Head of caudate nucleus (tissue), 42 donors: ENCODE data around the gene MEGF6.

Experiments
- DNase-seq, 42 donors: peaks; one replicate each; pipeline versions ENCODE4 v3.0.0 to v3.0.0-alpha.2; 2020 to 2021; ENCODE audit warnings: mixed read lengths in 7 of 42
- intact Hi-C: fragments of 100-400 bp; cut with DNase I; formaldehyde crosslinking; loops from one replicate; pipeline ENCODE4 v1.15.0; 2022

The MEGF6 gene

GRCh38 chr1:3465091-3465934 lies 146.0 kb downstream of the MEGF6 start:
- DNase-seq, result no peak
- intact Hi-C loops, result no loop called here

GRCh38 chr1:3464649-3465025 lies 146.7 kb downstream of the MEGF6 start:
- no peak for DNase-seq

DNA sequence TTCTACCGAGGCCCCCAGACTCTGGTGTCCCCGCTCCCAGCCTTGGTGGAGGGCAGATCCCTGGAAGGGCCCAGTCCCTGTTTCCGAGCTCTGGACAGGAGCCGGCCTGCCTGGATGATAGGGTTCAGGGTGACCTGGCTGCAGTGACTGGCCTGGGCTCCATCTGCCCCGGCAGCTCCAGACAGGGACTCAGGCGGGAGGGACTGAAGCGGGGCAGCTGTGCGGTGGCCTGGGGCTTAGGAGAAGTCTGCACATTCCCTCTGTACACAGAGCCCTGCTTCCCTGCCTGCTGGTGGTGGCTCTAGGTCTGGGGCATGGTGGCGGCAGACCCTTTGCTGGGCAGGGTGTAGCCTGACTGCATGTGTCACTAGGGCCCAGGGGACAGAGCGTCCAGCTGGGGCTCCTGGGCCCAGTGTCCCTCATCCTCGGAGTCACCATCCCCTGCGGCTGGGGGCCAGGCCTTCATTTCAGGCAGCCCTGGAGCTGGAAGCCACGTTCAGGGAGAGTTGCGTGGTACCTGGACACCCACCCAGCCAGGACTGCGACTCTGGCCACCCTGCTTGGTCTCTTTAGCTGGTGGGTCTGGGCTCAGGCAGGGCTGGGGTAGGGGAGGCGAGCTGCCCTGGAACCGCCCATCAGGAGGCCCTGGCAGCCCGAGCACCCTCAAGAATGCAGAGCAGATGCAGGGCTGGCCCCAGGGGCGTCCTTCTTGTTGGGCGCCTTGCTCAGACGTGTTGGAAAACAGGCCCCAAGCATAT lies 147.2 kb downstream of the MEGF6 start:
- DNase-seq, result no peak
- intact Hi-C loops, result no loop called here

More at GRCh38 chr1:3464649-3465025, 146.7 kb downstream of the MEGF6 start:
- intact Hi-C loops, result no loop called here

GRCh38 chr1:3463408-3463863 lies 147.9 kb downstream of the MEGF6 start:
- DNase-seq, result no peak
- intact Hi-C loops, result no loop called here

DNA sequence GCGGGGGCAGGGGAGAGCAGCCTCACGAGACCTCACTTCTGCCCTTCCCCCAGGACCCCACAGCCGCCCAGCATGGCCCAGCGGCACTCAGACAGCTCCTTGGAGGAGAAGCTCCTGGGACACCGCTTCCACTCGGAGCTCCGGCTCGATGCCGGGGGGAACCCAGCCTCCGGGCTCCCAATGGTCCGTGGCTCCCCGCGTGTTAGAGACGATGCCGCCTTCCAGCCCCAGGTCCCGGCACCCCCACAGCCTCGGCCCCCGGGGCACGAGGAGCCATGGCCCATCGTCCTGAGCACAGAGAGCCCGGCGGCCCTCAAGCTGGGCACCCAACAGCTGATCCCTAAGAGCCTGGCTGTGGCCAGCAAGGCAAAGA lies 148.3 kb downstream of the MEGF6 start:
- intact Hi-C loops, result no loop called here
- no peak for DNase-seq

DNA sequence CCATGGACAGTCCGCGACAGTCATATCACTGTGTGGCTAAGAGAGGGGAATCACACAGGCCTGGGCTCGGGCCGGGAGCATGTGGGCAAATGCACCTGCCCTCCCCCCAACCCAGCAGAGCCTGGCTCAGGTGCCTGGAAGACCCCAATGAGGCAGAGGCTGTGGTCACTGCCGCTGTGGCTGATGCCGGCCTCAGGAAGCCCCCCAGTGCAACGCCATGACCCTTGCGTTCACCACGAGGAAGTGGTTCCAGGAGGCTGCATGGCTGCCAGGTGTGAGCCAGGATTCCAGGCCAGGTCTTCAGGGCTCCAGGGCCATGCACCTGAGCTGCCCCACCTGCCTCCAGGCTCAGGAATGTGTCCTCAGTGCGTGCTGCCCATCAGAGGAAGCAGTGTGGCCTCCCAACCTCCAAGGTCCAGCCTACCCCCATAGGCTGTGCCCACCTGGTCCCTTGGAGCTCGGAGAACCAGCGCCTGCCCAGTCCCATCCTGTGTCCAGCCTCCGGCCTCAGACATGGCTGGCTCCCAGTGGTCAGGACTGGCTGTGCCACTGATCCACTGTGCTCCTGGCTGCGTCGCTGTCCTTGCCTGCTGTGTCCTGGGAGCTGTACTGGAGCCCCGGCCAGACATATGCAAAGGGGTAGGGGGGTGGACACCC lies 148.8 kb downstream of the MEGF6 start:
- DNase-seq, result no peak
- intact Hi-C loops, result no loop called here

GRCh38 chr1:3461934-3462275 lies 149.4 kb downstream of the MEGF6 start:
- DNase-seq, result no peak
- intact Hi-C loops, result no loop called here

DNA sequence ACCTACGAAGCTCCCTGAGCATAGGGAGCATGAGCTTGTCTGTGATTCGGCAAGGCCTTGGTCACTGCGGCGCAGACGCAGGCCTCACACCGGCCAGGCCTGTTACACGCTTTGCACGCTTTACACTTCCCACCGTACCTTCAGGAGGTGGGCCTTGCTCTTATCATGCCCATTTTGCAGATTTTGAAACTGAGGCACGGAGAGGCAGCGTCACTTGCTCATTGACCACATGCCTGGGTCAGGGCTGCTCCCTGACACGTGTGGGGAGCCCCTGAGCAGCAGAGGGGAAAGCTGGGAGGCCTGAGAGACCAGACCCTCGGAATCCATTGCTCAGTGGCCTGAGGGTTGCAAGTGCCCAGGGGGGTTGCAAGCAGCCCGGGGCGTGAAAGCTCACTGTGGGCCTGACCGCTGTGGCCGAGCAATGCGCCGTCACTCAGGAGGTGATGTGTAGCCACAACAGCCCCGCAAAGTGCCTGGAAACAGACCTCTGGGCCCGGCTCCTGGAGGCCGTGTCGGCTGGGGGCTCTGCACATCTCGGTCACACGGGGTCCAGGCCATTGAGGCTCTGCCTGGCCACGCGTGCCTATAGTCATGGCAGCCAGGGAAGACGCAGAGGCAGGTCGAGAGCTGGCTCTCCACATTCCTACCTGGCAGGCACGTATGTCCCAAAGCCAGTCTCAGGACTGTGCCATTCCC lies 149.9 kb downstream of the MEGF6 start:
- intact Hi-C loops, result no loop called here
- DNase-seq, result no peak

GRCh38 chr1:3460672-3461131 lies 150.6 kb downstream of the MEGF6 start:
- DNase-seq, result no peak
- intact Hi-C loops, result no loop called here

DNA sequence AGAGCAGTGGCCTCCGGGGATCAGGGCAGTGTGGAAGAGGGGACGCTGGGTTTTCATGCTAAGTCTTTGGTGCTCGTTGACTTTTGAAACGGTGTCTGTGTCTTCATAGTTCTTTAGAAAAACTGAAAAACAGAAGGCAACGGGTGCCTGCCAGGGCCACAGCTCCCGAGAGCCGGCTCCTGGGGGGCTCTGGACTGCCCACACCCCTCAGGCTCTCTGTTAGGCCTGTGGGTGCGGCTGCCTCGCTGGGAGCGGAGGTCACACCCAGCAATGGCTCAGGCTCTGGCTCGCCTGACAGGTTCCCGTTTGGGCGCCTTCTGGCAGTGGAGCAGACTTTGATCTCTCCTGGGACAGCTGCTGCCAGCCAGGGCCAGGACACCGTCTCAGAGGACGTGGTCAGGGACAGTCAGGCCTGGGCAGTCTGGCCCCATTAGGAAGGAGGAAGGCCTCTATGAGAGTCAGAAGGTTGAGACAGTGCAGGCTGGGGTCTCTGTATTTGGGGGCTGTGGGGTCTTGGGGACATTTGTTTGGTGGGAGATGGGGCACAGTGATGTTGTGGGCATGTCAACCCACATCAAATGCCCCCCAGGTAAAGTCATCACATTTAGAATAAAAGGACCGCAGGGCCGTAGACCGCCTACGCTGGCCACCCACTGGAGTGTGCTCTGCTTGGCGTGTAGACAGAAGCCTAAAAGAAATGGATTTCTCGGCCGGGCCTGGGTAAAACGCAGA lies 151.2 kb downstream of the MEGF6 start:
- no peak for DNase-seq
- intact Hi-C loops, result no loop called here

DNA sequence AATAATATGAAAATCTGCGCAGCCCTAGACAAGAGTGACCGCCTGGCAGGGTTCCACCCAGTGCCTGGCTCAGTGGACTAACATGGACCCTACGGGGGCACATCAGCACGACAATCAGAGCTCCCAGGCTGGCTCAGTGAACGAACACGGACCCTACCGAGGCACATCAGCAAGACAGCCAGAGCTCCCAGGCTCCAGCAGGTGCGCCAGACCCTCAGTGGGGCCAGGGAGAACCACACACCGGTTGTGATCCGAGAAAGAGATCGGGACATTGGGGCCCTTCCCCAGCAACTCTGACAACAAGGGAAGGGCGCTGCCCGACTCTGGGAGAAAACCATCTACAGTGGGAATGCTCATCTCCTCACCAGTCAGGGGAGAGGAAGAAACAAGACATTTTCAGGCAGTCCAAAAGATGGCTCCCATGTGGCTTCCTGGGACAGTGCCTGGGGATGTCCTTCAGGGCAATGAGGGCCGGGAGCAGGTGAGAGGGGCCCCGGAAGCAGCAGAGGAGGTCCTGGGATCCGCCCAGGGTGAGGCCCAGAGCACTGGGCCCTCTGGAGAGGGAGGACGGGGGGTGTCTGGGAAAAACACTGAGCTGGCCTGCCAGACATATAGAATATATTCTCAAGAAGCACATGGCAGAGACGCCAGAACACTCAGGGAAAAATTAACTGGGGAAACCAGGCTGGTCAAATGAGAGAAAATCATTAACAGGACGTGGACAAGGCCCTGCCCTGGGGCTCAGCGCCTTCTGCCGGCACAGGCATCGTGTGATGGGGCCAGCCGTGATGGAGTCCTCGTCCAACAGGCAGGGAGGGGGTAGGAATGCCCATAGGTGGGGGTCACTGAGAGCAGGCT lies 152.0 kb downstream of the MEGF6 start:
- intact Hi-C loops, result no loop called here
- no peak for DNase-seq

- peak in 32 of 42 donors; percentile 31 to 81 (median 50) for DNase-seq
- intact Hi-C loops, result no loop called here
Observed at GRCh38 chr1:3457910-3458883, 153.1 kb downstream of the MEGF6 start.

DNA sequence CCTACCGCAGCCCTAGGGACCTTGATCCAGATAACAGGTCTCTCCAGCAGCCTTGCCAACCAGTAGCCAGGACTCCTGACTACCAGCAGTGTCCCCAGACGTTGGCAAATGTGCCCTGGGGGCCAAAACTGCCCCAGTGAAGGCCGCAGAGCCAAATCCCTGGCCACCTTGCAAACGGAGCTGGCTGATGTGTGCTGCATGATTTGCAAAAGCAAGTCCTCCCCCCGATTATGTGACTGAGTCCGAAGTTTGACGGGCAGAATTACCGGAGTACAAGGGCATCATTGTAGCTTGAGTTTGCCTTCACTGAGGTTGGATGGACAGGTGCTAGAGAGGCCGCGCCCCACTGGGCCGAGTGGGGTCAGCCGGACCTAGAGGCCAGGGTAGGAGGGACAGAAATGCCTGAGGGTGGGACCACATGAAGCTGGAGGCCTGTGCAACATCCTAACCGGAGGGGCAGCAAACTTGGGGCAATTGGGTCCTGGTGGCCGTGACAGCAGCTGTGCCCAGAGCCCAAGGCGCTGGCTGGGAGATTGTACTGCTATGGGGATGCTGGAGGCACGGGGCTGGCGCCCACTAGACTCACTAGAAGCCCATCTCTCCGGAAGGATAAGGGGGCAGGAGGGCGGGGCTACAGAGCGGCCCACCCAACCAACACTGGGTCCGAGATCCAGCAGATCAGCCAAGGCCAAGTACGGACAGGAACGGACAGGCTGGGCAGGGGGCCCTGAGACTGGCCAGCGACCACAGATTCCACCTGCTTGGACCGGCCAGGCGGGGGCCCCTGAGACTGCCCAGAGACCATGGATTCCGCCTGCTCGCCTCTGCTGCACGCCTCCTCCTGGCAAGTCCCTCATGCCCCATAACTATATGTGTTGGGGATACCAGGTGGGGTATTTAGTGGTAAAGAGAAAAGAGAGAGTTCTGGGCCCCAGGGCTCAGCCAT lies 154.1 kb downstream of the MEGF6 start:
- intact Hi-C loops, result no loop called here
- DNase-seq, result no peak

- intact Hi-C loops, result no loop called here
- DNase-seq, result no peak
Observed at GRCh38 chr1:3456449-3456963, 154.8 kb downstream of the MEGF6 start.
